HL-60 (cell line): ENCODE results near the gene RAI2.

Source experiments
- POLR2AphosphoS5 ChIP-seq: IDR thresholded peaks from 2 replicates; pipeline ENCODE4 v1.6.1; 2012; ENCODE audit warnings: low read depth
- TF ChIP-seq, protein P1 (sequence below): IDR thresholded peaks from 2 replicates; pipeline ENCODE4 v1.6.1; 2012; ENCODE audit warnings: low read depth; ENCODE audit not compliant: insufficient replicate concordance

- TF ChIP-seq POLR2AphosphoS5, result no peak
- TF ChIP-seq, protein P1, sequence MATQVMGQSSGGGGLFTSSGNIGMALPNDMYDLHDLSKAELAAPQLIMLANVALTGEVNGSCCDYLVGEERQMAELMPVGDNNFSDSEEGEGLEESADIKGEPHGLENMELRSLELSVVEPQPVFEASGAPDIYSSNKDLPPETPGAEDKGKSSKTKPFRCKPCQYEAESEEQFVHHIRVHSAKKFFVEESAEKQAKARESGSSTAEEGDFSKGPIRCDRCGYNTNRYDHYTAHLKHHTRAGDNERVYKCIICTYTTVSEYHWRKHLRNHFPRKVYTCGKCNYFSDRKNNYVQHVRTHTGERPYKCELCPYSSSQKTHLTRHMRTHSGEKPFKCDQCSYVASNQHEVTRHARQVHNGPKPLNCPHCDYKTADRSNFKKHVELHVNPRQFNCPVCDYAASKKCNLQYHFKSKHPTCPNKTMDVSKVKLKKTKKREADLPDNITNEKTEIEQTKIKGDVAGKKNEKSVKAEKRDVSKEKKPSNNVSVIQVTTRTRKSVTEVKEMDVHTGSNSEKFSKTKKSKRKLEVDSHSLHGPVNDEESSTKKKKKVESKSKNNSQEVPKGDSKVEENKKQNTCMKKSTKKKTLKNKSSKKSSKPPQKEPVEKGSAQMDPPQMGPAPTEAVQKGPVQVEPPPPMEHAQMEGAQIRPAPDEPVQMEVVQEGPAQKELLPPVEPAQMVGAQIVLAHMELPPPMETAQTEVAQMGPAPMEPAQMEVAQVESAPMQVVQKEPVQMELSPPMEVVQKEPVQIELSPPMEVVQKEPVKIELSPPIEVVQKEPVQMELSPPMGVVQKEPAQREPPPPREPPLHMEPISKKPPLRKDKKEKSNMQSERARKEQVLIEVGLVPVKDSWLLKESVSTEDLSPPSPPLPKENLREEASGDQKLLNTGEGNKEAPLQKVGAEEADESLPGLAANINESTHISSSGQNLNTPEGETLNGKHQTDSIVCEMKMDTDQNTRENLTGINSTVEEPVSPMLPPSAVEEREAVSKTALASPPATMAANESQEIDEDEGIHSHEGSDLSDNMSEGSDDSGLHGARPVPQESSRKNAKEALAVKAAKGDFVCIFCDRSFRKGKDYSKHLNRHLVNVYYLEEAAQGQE, result no peak
Measured at GRCh38 chrX:17812763-17813162, 48.3 kb downstream of the RAI2 start.
